Left lung (tissue), 10 donors: ENCODE data around the gene ERC2. TPM values are rescaled to one million over a fixed set of nuclear protein-coding genes. Genes with fewer than 3 reads are reported as not detected.

Experiments used
- ATAC-seq: fragments of 200-7000 bp; cut with Tn5 transposase; one replicate; pipeline ENCODE4 v1.9.1; 2020; ENCODE audit warnings: moderate library complexity
- DNase-seq, 4 donors: peaks; one replicate each; pipeline ENCODE4 v3.0.0-alpha.2; 2013 to 2020
- H3K27ac ChIP-seq, 2 donors: fragments of 200-600 bp; sonication (generic) in 1 of 2; one replicate each; pipeline versions ENCODE4 v1.5.0 to v1.8.0; 2020 to 2021
- H3K27me3 ChIP-seq, 2 donors: fragments of 200-600 bp; sonication (generic) in 1 of 2; one replicate each; pipeline versions ENCODE4 v1.5.0 to v1.8.0; 2020 to 2021
- H3K36me3 ChIP-seq, 2 donors: fragments of 200-600 bp; sonication (generic) in 1 of 2; one replicate each; pipeline versions ENCODE4 v1.5.0 to v1.8.0; 2020 to 2021
- H3K4me1 ChIP-seq, 2 donors: fragments of 200-600 bp; one replicate each; pipeline ENCODE4 v1.8.0; 2021
- H3K4me3 ChIP-seq, 2 donors: fragments of 200-600 bp; sonication (generic) in 1 of 2; one replicate each; pipeline versions ENCODE4 v1.5.0 to v1.8.0; 2020 to 2021; ENCODE audit warnings: mild to moderate bottlenecking in 1 of 2
- H3K9me3 ChIP-seq, 2 donors: fragments of 200-600 bp; sonication (generic) in 1 of 2; one replicate each; pipeline versions ENCODE4 v1.5.0 to v1.8.0; 2020 to 2021
- intact Hi-C, 2 donors: fragments of 100-400 bp; cut with DNase I; formaldehyde crosslinking; loops; one replicate each; pipeline versions ENCODE4 v1.11.2 to v1.14.2; 2022
- polyA plus RNA-seq, 6 donors: library from polyadenylated mRNA; unstranded; fragments of 120-200 nt; gene quantifications; one replicate each; pipeline ENCODE4 v1.2.1, GENCODE V29; 2013; ENCODE audit not compliant: insufficient read length in 6 of 6
- total RNA-seq, 2 donors: library from RNA; stranded (reverse); fragmentation: NEBNext Ultra II Directional; extraction: Animal tissue kit (Norgen Biotek cat#: 25700); gene quantifications; one replicate each; pipeline ENCODE4 v1.2.1, GENCODE V29; 2021
- TF ChIP-seq, protein P1 (sequence below), 2 donors: fragments of 200-600 bp; sonication (generic) in 1 of 2; IDR thresholded peaks; one replicate each; pipeline versions ENCODE4 v1.5.0 to v1.8.0; 2021; ENCODE audit warnings: antibody characterized with exemption in 2 of 2
- donor health status: DM: no; HTN: yes; CAD: no.
- donor health status: DM: no; HTN: no; CAD: no.

The ERC2 gene
- total and polyA plus RNA-seq, 8 donors: 1.6 to 3.3 (median 2.1) TPM

DNA sequence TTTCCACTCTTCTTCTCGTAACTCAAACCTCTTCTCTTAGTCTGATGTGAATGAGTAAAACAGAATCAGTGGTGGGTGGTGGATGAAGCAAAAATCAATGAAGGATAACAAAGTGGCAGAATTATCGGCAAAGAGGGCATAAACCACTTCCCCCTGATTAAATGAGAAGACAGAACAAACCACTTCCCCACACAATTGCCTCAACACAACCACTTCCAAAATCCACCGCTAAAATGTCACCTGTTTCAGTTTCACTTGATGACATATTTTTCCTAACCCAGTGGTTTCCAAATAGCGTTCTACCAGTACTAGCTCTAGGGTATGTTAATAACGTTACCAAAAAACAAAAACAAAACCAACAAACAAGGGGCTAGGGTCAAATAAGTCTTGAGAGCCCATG, 502.5 kb downstream of the ERC2 start:
- no peaks in the 10 kb centered on the region for H3K36me3 ChIP-seq
- TF ChIP-seq, protein P1, sequence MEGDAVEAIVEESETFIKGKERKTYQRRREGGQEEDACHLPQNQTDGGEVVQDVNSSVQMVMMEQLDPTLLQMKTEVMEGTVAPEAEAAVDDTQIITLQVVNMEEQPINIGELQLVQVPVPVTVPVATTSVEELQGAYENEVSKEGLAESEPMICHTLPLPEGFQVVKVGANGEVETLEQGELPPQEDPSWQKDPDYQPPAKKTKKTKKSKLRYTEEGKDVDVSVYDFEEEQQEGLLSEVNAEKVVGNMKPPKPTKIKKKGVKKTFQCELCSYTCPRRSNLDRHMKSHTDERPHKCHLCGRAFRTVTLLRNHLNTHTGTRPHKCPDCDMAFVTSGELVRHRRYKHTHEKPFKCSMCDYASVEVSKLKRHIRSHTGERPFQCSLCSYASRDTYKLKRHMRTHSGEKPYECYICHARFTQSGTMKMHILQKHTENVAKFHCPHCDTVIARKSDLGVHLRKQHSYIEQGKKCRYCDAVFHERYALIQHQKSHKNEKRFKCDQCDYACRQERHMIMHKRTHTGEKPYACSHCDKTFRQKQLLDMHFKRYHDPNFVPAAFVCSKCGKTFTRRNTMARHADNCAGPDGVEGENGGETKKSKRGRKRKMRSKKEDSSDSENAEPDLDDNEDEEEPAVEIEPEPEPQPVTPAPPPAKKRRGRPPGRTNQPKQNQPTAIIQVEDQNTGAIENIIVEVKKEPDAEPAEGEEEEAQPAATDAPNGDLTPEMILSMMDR (IDR thresholded peaks at IDR 0.05): no peak
- DNase-seq: no peak

GRCh38 chr3:55964491-55964985, 503.7 kb downstream of the ERC2 start:
- TF ChIP-seq, protein P1 (IDR thresholded peaks at IDR 0.05): no peak
- intact Hi-C loops: no loop called here
- no peaks in the 10 kb centered on the region for H3K4me1 ChIP-seq
- DNase-seq (no peak), ATAC-seq (no peak)
- H3K9me3 ChIP-seq: no peaks in the 10 kb centered on the region
- no peaks in the 10 kb centered on the region for H3K27me3 ChIP-seq
- no peak overlapping the region for H3K27ac ChIP-seq
- no peak overlapping the region for H3K4me3 ChIP-seq
- no peaks in the 10 kb centered on the region for H3K36me3 ChIP-seq

More for the DNA sequence above, 502.5 kb downstream of the ERC2 start:
- H3K4me1 ChIP-seq: no peaks in the 10 kb centered on the region
- H3K27ac ChIP-seq: no peak overlapping the region
- no peak for ATAC-seq
- intact Hi-C loops: no loop called here
- no peak overlapping the region for H3K4me3 ChIP-seq
- H3K9me3 ChIP-seq: no peaks in the 10 kb centered on the region
- H3K27me3 ChIP-seq: no peaks in the 10 kb centered on the region

- TF ChIP-seq, protein P1 (IDR thresholded peaks at IDR 0.05): no peak
- no peaks in the 10 kb centered on the region for H3K4me1 ChIP-seq
- no peaks in the 10 kb centered on the region for H3K27me3 ChIP-seq
- H3K4me3 ChIP-seq: no peak overlapping the region
- ATAC-seq (no peak), DNase-seq (no peak)
- H3K27ac ChIP-seq: no peak overlapping the region
- no peaks in the 10 kb centered on the region for H3K9me3 ChIP-seq
- intact Hi-C loops: no loop called here
- H3K36me3 ChIP-seq: no peaks in the 10 kb centered on the region
These were observed 504.7 kb downstream of the ERC2 start for GRCh38 chr3:55963601-55964000.

DNA sequence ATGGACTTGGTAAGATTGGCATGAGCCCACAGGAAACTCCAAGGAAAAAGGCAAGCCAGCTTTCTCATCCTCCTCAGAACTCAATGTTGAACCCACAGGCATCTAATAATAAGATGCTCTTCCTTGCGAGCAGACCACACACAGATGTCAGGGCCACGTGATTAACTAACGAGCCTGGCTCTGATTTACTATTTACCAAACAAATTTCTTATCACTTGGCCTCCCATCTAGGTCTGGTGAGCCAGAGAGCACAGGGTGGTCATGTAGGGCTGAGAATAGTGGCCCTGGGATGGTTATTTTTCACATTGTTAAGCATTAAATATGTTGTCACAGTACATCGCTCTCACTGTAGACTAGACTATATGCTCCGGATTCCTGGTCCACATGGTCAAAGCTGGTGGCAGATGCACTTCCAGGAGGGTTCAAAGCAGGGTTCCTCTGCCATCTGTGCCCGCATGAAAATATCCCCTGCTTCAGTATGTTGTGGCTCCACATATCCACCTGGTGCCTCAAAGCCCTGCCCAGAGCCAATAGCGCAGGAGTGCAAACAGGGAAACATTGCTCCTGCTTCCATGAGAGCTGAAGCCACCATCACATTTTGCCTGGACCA, 508.7 kb downstream of the ERC2 start:
- Histone ChIP-seq H3K4me3 (no peak overlapping the region), H3K9me3 (no peaks in the 10 kb centered on the region), H3K27ac (no peak overlapping the region), H3K27me3 (no peaks in the 10 kb centered on the region), H3K36me3 (no peaks in the 10 kb centered on the region), H3K4me1 (no peaks in the 10 kb centered on the region)
- intact Hi-C loops: no loop called here
- ATAC-seq (no peak), DNase-seq (peak in 1 of 4 donors; percentile 43)
- TF ChIP-seq, protein P1 (IDR thresholded peaks at IDR 0.05): no peak

DNA sequence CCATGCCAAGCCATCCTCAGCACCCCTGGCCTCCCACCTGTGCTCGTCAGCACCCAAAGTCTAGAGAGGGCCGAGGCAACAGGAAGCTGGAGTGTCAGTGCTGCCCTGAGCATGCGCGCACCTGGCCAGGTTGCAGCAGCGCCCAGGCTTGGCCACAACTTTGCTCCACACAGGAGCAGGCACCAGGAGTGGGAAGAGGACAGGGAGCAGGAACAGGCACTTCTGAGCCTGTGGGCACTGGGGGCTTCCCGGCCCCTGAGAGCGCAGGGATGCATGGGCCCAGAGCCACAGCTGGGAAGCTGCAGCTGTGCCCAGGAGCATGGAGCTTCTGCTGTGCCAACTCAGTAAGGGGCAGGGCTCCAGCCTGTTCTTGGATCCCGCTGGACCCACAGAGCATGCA, 509.7 kb downstream of the ERC2 start:
- Histone ChIP-seq H3K4me3 (no peak overlapping the region), H3K4me1 (no peaks in the 10 kb centered on the region), H3K27me3 (no peaks in the 10 kb centered on the region), H3K27ac (no peak overlapping the region), H3K9me3 (no peaks in the 10 kb centered on the region), H3K36me3 (no peaks in the 10 kb centered on the region)
- TF ChIP-seq, protein P1 (IDR thresholded peaks at IDR 0.05): no peak
- ATAC-seq: no peak
- DNase-seq: peak in 1 of 4 donors; percentile 46
- intact Hi-C loops: no loop called here
